Measurements from ENCODE around the gene COPRS.

Gene COPRS, protein sequence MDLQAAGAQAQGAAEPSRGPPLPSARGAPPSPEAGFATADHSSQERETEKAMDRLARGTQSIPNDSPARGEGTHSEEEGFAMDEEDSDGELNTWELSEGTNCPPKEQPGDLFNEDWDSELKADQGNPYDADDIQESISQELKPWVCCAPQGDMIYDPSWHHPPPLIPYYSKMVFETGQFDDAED

DNA sequence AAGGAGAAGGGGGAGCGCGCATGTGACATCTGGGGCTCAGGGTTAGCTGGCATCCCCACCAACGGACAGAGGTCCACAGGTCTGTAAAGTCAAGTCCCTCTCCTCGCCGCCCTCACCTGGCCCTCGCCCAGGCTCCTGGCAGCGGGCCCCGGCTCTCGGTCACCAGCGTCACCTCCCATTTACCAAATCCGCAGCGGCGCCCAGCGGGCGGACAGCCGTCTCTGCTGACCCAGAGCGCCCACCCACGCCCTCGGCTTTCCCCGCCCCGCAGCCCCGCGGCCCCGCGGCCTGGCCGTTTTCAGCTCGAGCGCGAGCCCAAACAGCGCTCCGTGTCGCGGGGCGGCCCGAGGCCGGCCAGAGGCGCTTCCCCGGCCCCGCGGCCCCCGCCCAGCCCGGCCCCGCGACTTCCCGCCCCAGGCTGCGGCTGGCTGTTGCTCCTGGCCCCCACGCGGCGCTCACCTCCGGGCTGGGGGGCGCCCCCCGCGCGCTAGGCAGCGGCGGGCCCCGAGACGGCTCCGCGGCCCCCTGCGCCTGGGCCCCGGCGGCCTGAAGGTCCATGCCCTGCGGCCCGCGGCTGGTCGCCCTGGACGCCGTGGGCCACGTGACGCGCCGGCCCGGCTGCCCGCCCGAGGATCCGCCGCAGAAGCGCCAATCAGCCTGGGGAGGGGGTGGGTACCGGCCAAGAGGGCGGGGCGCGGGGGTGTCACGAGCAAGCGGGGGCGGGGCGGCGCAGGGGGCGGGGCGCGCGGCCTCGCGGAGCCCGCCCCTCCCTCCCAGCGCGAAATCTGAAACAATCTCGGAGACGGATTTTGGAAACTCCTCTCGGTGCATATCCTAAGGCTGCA is at the start of gene COPRS:
TSS of gene COPRS (minus strand) at position 603 of the 845 bp plus-strand sequence. CDS start at position 558, 45 bp downstream.
- DNase-seq, result peak; percentile 85

DNA sequence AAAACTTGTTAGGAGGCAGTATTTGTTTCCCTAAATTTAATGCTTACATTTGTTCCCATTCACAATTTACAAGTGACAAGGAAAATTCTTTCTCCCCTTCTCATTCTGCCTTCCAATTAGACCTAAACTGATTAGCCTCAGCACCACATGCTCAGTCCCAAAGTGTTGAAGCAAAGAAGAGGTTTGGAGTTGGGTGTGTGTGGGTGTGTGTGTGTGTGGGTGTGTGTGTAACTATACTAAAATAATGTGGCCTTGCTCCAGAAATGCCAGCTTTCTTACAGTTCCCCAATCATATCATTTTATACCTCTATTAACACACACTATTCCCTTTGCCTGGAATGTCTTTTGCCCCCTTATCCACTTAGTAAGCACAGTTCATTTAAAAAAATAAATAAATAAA is 49.3 kb upstream of the COPRS start:
- no peak for DNase-seq

DNA sequence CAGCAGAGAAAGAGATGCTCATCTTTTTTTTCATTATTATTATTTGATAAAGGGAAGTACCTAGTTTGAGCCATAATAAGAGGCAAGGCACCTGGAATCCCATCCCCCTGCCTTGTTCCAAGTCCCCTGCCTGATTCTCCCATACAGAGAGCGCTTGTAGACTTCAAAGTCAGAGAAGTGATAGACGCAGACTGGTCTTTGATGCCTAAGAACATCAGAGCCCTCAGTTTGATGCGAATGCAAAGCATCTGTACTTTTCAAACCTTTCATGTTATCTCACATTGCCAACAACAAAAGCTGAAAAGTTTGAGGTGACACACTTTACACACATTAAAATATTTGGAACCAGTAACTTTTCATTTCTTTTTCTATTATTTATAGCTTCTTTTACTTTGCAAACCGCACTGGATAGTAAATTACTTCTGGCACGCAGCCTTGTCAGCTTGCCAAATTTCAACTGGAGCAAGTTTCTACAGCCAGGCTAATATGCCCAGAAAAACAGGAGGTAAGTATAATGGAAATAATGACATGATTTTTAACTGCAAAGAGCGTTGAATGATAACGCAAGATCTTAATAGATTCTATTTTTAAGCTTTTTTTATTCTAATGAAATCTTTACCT is 48.4 kb upstream of the COPRS start:
- DNase-seq, result peak; percentile 54

DNA sequence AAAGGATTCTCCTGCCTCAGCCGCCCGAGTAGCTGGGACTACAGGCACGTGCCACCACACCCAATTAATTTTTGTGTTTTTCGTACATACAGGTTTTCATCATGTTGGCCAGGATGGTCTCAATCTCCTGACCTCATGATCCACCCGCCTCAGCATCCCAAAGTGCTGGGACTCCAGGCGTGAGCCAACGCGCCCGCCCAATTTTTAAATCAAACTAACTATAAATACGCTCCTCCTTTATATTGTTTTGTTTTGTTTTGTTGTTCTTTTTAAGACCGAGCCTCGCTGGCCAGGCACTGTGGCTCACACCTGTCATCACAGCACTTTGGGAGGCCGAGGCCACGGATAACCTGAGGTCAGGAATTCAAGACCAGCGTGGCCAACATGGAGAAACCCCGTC is 44.4 kb upstream of the COPRS start:
- DNase-seq, result no peak

DNA sequence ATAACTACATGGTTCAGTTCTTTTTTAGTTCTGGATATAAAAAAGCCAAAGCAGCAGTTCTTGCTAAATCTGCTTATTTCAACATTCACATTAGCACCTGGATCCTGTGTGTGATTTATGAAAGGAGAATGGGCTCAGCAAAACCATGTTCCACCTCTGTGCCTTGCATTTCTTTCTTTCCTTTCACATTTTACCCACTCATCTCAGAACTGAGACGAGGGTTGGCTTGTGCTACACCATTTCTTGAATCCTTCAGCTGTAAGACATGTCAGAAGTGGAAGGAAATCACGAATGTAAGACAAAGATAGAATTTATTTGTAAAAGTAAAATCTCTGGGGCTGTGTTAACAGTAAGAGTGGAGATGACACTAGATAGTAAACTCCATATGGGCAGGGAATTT is 43.6 kb upstream of the COPRS start:
- no peak for DNase-seq

DNA sequence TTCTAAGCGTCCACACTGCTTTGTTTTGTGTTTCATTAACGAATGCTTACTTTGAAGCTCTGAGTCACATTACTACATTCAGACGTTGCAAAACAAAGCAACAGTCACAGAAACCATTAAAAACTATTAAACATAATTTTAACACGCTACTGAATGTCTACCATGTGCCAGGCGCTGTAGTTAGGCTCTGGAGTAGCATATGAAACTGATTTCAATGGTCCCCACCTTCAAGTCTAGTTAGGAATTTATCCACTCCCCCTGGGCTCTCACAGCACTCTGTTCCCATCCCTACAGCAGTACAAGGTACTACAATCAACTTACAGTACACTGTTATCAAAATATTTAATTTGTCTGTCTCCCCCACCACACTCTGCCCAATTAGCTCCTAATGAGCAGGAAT is 41.8 kb upstream of the COPRS start:
- no peak for DNase-seq

DNA sequence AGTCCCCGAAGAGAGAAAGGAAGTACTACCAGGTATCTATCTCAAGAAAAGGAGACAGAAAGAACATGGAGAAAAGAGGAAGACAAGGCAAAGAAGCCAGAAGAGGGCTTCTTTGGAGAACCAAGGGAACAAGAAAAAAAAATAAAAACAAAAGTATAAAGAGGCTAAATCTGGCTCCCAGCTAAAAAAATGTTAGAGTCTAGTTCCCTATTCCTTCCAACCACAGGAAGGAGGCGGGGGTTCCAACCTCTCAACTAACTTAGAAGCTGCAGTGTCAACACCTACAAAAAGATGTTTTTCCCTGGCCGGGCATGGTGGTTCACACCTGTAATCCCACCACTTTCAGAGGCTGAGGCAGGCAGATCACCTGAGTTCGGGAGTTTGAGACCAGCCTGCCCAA is 29.1 kb upstream of the COPRS start:
- DNase-seq, result no peak

DNA sequence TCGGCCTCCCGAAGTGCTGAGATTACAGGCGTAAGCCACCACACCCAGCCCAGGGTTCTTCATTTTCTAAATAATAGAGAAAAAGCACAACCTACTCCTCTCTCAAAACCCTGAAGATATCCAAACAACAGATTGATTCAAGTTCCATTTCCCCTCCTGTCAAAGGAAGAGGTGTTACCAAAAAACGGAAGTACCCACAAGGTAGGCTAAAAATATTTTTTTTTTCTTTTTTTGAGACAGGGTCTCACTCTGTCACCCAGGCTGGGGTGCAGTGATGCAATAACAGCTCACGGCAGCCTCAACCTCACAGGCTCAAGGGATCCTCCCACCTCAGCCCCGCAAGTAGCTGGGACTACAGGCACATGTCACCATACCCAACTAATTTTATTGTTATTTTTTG is 23.5 kb upstream of the COPRS start:
- DNase-seq, result no peak

DNA sequence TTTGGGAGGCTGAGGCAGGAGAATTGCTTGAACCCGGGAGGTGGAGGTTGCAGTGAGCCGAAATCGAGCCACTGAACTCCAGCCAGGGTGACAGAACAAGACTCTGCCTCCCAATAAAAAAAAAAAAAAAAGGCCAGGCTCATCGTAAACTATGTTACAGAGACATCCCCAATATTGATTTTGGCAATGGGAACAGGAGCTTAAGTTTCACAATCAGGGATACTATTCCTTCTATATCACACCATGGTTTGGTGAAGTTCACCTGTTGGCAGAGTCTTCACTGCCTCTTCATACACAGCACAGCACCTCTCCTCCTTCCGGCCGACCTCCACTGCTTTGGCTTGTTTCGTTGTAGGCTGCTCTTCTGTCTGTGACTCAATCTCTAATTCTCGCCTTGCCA is 21.3 kb upstream of the COPRS start:
- DNase-seq, result no peak

DNA sequence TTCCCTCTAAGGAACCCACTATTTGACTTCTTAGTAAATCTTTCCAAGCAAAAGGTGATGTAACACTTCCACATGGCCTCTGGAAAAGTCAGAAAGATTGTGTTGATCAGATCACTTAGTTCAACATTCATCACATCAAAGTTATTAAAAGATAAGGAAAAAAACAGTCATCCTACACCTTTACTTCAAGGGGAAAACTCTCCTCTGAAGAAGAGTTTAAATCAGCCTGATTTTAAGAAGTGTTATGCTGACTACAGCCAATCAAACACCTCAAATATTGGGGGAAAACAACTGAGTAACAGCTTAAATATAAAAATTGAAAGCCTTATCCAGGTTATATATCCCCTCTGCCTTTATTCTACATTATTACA is 19.6 kb upstream of the COPRS start:
- no peak for DNase-seq

DNA sequence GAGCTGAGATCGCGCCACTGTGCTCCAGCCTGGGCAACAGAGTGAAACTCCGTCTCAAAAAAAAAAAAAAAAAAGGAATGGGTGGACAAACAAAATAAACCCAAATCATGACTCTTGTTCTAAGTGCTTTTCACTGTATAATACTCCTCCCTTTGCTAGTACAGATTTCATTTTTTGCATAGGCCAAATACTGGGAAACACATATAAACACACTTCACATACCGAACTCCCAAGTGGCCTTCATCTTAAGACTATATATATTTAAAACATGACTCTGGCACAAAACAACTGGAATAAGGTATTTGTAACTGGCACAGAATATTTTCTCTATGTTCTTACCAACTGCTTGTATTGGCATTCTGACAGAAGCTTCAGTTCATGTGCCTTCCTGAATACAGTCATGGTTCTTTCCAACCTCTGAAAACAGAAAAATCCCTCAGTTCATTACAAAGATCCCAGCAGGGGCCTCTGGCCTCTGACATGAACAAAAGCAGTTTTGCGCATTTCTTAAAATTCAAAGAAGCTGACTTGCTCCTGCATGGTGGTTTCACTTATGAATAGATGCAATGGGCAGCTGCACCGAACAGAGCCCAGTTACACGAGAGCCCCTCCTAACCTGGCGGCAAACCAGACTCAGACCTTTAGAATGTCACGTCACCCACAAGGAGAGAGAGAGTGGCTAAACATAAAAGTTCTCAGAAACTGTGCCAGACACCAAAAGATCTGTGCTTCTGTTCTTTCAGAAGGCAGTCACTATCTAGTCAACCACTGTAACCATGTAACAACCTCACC is 19.1 kb upstream of the COPRS start:
- no peak for DNase-seq

DNA sequence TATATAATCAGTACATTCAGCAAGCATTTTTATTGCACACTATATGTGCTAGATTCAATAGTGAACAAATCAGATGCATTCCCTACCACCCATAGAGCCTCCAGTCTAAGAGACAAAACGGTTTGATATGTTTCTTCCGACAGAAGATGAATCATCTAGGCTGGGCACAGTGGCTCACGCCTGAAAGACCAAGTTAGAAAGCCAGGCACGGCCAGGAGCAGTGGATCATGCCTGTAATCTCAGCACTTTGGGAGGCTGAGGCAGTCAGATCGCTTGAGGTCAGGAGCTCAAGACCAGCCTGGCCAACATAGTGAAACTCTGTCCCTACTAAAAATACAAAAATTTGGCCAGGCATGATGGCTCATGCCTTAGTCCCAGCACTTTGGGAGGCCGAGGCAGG is 18.3 kb upstream of the COPRS start:
- no peak for DNase-seq

DNA sequence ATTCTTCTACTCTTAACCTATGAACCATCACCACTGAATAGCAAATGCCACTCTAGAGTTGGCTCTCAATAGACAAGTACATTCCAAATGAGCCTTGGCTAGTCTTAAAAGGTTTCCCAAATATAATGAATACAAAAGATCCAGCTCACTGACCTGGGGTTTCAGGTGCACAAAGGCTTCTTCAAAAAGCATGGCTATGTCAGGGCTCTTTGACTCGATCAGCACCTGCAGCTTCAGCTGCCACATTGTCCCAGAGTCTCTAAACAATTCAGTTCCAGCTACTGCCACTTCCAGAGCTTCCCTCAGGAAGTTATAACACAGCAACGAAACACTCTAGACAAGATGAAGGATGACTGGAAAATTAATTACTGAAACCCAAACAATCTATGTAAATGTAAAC is 16.0 kb upstream of the COPRS start:
- no peak for DNase-seq

DNA sequence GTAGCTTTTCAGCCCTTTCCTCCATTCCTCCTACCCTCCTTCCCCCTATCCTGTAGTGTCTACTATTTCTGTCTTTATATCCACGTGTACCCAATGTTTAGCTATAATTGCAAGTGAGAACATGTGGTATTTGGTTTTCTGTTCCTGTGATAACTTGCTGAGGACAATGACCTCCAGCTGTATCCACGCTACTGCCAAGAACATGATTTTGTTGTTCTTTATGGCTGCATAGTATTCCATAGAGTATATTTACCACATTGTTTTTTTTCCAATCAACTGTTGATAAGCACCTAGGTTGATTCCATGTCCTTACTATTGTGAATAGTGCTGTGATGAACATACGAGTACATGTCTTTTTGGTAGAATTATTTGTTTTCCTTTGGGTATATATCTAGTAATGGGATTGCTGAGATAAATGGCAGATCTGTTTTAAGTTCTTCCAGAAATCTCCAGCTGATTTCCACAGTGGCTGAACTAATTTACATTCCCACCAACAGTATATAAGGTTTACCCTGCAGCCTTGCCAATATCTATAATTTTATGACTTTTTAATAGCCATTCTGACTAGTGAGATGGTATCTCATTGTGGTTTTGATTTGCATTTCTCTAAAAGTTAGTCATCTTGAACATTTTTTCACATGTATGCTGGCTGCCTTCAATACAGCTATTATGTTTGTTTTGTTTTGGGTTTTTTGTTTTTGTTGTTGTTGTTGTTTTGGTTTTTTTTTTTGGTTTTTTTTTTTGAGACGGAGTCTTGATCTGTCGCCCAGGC is 10.9 kb upstream of the COPRS start:
- DNase-seq, result no peak

DNA sequence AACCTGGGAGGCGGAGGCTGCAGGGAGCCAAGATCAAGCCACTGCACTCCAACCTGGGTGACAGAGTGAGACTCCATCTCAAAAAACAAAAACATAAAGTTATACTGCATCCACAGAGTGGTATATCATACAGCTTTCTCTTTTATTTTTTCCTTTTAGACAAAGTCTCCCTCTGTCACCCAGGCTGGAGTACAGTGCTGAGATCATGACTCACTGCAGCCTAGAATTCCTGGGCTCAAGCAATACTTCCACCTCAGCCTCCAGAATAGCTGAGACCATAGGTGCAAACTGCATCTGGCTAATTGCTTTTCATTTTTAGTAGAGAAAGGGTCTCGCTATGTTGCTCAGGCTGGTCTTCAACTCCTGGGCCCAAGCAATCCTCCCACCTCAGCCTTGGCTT is 10.0 kb upstream of the COPRS start:
- no peak for DNase-seq

DNA sequence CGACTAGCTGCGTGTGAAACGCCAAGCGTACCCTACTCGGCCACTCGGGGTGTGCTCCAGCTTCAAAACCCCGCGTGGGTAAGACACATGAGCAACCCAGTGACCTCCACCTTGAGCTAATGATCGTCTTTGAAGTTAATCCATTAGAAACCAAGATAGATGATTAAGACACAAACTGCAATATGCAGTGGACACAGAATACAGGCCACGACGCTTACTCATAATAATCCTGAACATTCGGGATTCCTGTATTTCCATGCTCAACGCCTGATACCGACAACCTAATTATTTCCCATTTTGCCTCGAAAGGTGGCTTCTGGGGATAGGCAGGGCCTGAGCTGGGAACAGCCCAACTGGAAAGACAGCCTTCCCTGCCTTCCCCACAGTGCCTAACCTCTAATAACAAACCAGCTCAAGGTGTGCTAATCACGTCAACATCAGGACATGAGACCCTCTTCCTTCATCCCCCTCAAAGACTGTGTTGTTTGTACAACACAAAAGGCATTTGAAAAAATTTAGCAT is 504 bp upstream of the COPRS start:
- no peak for DNase-seq

DNA sequence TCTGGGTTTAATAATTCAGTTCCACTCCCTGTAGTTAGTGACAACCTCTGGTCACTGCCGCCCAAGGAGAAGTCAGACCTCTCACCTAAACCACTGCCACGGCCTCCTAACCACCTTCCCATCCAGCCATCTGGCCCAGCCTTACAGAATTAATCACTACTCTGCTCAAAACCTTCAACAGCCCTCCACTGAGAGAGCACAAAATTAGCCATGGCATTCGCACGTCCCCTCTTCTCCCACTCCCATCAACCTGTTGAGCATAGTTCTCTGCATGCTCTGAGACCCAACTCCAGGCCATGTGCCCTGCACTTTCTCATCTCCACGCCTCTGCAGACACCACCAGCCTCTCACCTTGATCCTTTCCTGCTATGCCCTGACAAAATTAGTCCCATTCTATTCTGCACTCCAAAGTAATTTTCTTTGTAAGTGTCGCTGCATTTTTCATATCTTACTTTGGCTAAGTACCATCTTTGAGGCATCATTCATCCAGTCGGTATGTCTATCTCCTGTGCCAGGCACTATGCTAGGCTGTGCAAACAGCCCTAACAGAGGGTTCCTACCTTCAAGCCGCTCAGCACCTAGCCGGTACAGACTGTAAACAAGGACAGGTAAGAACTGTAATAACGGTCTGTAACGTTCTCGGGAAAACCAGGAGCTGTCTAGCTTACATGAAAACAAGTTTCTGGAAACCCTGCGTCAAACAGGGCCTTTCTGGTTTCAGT is 963 bp downstream of the COPRS start:
- DNase-seq, result no peak

DNA sequence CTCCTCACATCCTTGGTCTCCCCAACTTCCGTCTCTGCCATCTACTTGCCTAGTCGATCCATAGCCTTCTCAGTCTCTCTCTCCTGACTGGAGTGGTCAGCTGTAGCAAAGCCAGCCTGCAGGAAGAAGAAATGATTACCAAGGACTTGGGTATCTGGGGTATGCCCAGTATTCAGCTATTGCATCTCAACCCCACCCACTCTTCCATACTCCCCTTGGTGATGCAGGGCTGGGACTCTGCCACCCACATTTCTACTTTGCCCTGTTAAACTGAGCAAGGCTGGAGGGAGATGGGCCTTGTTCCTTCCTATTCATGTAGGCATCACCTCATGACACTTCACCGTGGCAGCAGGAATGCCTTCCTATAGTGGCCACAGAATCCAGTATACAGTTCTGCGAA is 2.3 kb downstream of the COPRS start:
- DNase-seq, result no peak

DNA sequence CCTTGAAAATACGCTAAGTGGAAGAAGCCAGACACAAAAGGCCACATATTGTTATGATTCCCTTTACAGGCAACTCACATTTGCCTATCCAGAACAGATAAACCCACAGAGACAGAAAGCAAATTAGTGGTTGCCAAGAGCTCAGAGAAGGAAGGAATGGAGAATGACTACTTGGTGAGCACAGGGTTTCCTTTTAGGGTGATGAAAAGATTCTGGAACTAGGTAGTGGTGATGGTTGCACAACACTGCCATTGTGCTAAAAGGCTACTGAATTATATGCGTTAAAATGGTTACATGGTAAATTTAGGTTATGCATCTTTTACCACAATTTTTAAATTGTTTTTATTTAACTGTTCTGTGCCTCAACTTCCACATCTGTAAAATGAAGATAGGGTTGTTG is 4.4 kb downstream of the COPRS start:
- DNase-seq, result no peak

DNA sequence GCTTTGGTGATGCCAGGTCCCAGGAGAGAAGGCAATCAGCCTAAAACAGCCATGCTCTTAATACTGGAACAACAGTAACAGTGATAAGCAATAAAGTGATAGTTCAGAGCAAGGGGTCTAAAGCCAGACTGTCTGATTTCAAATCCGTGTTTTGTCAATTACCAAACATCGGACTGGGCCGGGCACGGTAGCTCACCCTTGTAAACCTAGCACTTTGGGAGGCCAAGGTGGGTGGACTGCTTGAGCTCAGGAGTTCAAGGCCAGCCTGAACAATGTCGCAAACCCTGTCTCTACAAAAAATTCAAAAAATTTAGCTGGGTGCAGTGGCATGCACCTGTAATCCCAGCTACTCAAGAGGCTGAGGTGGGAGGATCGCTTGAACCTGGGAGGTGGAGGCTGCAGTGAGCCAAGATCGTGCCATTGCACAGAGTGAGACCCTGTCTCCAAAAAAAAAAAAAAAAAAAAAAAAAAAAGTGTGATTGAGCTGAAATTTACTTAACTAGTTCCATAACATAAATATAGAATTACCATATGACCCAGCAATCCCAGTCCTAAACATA is 5.1 kb downstream of the COPRS start:
- no peak for DNase-seq

DNA sequence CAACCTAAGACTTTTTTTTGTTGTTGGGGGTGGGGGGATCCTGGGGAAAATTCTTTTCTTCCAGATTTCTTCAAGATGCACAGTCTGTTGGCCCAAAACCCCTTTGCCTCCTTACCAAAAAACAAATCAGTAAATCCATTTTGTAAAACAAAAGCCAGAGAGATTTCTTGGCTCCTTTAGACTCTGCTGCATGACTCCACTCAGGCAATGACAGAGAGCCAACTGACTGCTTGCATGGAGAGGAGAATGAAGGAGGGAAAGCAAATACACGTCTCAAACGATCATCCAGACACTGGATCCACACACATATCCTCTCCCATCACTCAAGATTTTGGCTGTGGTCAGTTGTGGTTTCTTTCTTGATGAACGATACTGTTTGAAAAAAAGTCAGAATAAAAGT is 13.8 kb downstream of the COPRS start:
- DNase-seq, result no peak
